IPS-15b (cell line): ENCODE data around the gene MZT2A.
"Not testable (repeated sequence)": the region's sequence is repeated elsewhere in the genome, so short reads cannot be mapped to it uniquely, and the experiment has no call there.

Experiments
- H3K27me3 ChIP-seq: one replicate; pipeline ENCODE4 v1.6.1; 2013; ENCODE audit warnings: low read length; ENCODE audit not compliant: control insufficient read depth, insufficient read depth
- H3K36me3 ChIP-seq: one replicate; pipeline ENCODE4 v1.6.1; 2013; ENCODE audit warnings: low read length; ENCODE audit not compliant: control insufficient read depth, insufficient read depth
- H3K4me1 ChIP-seq: one replicate; pipeline ENCODE4 v1.6.1; 2013; ENCODE audit warnings: mild to moderate bottlenecking, low read length; ENCODE audit not compliant: control insufficient read depth, insufficient read depth
- H3K4me3 ChIP-seq: one replicate; pipeline ENCODE4 v1.5.1; 2013; ENCODE audit warnings: low read depth, low read length
- H3K9ac ChIP-seq: one replicate; pipeline ENCODE4 v1.6.1; 2013; ENCODE audit warnings: low read depth, mild to moderate bottlenecking, low read length
- H3K9me3 ChIP-seq: one replicate; pipeline ENCODE4 v1.6.1; 2013; ENCODE audit warnings: mild to moderate bottlenecking, low read length; ENCODE audit not compliant: control insufficient read depth, insufficient read depth

The MZT2A gene

DNA sequence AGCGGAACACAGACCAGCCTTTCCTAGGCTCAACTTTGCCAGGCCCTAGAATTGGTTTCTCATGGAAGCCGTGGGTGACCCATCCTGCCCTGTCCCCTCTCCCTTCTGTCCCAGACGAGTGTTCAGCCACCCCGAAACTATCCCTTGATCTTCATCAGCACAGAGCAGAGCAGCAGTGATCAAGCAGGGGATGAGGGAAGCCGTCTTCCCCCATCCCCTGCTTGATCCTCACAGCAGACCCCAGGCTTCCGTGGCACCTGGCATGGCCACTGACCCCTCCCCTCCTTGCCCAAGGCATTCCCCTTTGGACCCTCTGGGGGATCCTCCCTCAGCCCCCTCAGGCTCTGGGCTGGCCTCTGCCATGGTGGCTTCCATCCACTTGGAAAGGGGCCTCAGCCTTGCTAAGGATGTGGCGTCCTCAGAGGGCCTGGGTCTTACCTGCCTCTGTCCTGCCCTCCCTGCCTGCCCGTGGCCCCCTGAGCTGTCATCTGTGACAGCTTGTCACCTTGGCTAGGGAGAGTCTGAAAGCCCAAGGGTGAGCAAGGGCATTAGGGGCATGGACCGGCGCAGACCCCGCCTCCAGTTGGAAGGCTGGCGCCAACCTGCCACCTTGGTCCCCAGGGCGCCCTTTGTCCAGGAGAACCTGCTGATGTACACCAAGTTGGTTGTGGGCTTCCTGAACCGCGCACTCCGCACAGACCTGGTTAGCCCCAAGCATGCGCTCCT, 25.1 kb upstream of the MZT2A start:
- Histone ChIP-seq H3K36me3 (peaks cover 39% of the 10 kb centered on the region), H3K27me3 (no peaks in the 10 kb centered on the region), H3K9ac (no peak overlapping the region)

DNA sequence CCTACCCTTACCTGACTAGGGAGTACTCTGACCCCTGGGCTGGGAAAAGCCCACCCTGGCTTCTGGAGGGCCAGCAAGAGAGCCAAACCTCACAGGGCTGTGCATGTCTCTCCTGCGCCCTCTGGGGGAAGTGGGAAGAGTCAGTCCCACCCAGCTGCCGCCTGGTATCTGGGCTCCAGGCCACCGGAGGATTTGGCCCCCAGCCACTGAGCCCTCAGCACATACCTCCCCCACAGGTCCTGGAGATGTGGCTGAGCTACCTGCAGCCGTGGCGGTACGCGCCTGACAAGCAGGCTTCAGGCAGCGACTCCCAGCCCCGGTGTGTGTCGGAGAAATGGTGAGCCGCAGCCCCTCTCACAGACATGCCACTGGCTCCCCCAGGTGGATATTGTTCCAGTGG, 24.4 kb upstream of the MZT2A start:
- not testable (repeated sequence) for H3K4me1 ChIP-seq, H3K4me3 ChIP-seq, H3K9ac ChIP-seq, H3K9me3 ChIP-seq, H3K27me3 ChIP-seq
- H3K36me3 ChIP-seq: peaks cover 38% of the 10 kb centered on the region

More for the DNA sequence above, 25.1 kb upstream of the MZT2A start:
- no peaks in the 10 kb centered on the region for H3K9me3 ChIP-seq
- H3K4me3 ChIP-seq: no peak overlapping the region
- H3K4me1 ChIP-seq: no peaks in the 10 kb centered on the region

DNA sequence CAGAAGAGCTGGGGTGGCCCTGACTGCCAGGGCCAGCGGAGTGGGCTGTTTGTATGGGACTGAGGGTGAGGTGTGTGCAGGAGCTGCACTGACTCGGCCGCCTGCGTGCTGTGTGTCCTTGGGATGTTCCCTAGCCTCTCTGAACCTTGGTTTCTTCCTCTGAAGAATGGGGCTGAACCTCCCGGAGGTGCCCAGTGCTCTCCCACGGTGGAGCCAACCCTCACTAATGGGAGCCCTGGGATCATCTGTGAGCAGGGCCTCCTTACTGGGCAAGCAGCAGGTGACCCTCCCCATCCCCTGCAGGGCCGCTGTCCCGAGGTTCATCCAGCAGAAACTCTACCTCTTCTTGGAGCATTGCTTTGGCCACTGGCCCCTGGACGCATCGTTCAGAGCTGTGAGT, 23.8 kb upstream of the MZT2A start:
- Histone ChIP-seq H3K27me3 (no peaks in the 10 kb centered on the region), H3K36me3 (peaks cover 37% of the 10 kb centered on the region), H3K4me1 (no peaks in the 10 kb centered on the region), H3K4me3 (no peak overlapping the region), H3K9ac (no peak overlapping the region), H3K9me3 (no peaks in the 10 kb centered on the region)

GRCh38 chr2:131515235-131515634, 23.0 kb upstream of the MZT2A start:
- H3K4me1 ChIP-seq, H3K4me3 ChIP-seq, H3K9ac ChIP-seq, H3K27me3 ChIP-seq, H3K9me3 ChIP-seq: not testable (repeated sequence)
- peaks cover 34% of the 10 kb centered on the region for H3K36me3 ChIP-seq

DNA sequence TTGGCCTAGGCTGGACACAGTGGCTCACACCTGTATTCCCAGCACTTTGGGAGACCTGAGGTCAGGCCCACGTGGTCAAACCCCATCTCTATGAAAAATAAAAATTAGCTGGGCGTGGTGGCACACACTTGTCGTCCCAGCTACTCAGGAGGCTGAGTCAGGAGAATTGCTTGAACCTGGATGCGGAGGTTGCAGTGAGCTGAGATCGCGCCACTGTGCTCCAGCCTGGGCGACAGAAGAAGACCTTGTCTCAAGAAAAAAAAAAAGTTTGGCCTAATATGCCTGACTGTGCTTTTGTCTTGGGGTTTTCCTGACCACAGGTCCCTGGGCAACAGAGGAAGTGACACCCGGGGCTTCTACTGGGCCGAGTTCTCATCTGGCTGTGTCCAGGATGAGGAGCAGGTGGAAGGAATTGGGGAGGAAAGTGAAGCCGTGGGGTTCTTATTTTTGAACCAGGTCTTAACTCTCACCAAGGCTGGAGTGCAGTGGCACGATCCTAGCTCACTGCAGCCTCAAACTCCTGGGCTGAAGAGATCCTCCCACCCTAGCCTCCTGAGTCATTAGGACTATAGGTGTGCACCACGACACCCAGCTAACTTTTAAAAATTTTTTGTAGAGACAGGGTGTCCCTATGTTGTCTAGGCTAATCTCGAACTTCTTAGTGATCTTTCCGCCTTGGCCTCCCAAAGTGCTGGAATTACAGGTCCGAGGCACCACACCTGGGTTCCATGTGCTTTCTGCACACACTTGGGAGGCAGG, 22.4 kb upstream of the MZT2A start:
- not testable (repeated sequence) for H3K9me3 ChIP-seq, H3K9ac ChIP-seq, H3K27me3 ChIP-seq, H3K4me3 ChIP-seq, H3K4me1 ChIP-seq
- peaks cover 40% of the 10 kb centered on the region for H3K36me3 ChIP-seq

DNA sequence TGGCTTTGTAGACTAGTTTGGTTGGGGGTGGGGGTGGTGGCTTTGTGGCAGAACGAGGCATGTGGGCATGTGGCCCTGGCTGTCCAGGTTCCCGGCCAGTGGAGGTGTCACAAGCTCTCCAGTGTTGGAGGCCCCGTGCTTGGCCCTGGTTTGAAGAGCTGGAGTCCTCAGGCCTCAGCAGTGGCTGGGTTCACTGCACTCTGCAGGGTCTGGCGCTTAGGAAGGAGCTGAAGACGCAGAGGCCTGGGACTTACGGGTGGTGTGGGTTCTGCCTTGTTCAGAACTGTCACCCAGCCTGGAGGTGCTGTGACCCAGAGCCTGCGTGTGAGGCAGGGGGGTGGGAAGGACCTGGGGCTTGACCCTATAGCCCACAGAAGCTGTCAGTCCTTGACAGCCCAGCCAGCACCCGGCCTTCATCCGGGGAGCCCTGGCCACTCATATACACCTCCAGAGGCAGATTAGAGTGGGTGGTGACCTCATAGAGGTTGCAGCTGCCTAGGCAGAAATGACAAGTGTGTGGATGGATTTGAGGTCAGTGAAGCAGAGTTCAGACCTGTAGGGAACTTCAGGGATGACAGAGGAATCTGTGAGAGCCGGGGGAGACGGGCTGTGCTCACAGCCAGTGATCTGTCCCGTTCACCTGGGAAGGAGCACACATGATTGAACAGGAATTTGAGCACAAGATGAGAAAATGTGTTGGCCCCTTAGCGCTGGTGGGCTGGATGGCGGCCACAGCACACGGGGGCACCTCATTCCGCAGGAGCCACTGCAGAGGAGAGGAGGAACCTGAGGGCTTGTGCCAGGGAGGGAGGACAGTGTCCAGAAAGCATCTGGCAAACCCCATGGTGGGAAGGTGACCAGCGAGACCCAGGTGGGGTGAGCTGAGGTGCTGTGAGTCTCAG, 20.0 kb upstream of the MZT2A start:
- H3K36me3 ChIP-seq: peaks cover 36% of the 10 kb centered on the region
- not testable (repeated sequence) for H3K4me3 ChIP-seq, H3K9me3 ChIP-seq, H3K27me3 ChIP-seq, H3K4me1 ChIP-seq, H3K9ac ChIP-seq

DNA sequence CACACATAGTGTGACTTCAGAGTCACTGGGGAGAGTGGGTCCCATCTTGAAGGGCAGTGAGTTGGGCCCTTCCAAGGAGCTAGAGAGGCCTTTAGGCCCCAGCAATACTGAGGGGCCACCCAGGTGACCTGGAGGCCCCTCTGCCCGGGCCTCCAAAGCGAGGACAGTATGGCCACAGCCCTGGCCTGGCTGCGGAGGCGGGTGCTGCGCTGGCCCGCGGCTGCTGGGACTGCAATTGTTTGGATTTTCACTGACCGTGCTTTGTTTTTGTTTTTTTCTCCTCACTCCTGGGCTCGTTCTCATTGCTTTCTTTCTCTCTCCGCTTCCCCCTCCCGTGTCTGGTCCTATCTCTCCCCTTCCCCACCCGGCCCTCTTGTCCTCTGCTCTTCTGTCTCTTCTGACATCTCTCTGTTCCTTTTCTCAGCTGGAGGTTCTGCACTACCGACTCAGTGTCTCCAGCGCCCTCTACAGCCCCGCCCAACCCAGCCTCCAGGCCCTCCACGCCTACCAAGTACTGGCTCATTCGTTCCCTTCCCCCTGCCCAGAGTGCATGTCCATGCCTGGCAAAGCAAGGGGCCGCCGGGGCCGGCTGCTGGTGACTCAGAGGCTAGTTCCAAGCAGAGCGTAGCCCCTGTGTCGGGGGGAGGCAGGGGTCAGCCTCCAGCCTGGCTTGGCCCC, 19.2 kb upstream of the MZT2A start:
- not testable (repeated sequence) for H3K9me3 ChIP-seq, H3K4me3 ChIP-seq, H3K9ac ChIP-seq, H3K27me3 ChIP-seq, H3K4me1 ChIP-seq
- H3K36me3 ChIP-seq: peaks cover 32% of the 10 kb centered on the region

- Histone ChIP-seq H3K9me3 (no peaks in the 10 kb centered on the region), H3K4me3 (no peak overlapping the region), H3K4me1 (no peaks in the 10 kb centered on the region), H3K36me3 (peaks cover 31% of the 10 kb centered on the region), H3K9ac (no peak overlapping the region), H3K27me3 (no peaks in the 10 kb centered on the region)
Observed at GRCh38 chr2:131509615-131510014, 17.4 kb upstream of the MZT2A start.

GRCh38 chr2:131504082-131504750, 12.0 kb upstream of the MZT2A start:
- peaks cover 36% of the 10 kb centered on the region for H3K36me3 ChIP-seq
- not testable (repeated sequence) for H3K27me3 ChIP-seq, H3K4me1 ChIP-seq, H3K9me3 ChIP-seq, H3K4me3 ChIP-seq, H3K9ac ChIP-seq

- H3K9me3 ChIP-seq, H3K4me3 ChIP-seq, H3K4me1 ChIP-seq, H3K9ac ChIP-seq, H3K27me3 ChIP-seq: not testable (repeated sequence)
- peaks cover 30% of the 10 kb centered on the region for H3K36me3 ChIP-seq
Observed at GRCh38 chr2:131503587-131503986, 11.4 kb upstream of the MZT2A start.
